NCI-H187 (cell line): ENCODE results near the gene MRO.
"Not testable (repeated sequence)": the region's sequence is repeated elsewhere in the genome, so short reads cannot be mapped to it uniquely, and the experiment has no call there.

Source experiments
- DNase-seq, 2 experiments: peaks; one replicate each; lab custom pipeline; 2025; lab: John Stamatoyannopoulos, UW

Gene MRO

DNA sequence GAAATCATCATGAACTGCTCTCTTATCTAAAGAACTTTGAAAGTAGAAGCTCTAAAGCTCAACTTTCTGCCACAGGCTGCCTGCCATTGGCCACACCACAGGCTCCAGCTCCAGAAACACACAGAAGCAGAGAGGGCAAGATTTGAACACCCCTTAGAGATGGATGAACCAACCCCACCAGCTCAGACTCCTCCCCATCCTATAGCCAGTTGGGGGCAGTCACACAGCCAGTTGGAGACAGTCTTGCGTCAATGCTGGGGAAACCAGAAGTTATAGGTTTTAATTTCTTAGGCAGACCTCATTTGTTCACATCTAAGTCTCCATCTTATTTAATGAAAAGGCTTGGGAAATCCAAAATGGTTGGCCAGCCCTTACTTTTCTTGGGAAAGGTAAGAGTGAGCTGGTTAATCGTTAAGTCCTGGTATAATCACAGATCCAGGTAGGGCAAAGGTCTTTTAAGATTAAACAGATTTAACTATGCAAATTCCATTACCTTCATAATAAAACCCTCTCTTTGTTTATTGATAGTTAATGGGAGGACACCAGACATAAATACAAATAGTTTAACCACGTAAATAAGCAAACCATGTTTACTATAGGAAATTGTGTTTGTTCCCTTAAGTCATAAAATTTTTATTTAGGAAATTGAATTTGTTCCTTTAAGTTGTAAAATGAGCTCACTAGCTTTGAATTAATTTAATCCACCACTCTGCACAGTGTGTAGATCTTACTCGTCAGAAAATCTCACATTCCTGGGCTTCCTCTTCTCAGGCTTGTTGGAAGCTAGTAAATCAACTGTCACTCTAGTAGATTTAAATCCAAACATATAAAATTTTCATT lies 28.0 kb downstream of the MRO start:
- DNase-seq, result no peak

DNA sequence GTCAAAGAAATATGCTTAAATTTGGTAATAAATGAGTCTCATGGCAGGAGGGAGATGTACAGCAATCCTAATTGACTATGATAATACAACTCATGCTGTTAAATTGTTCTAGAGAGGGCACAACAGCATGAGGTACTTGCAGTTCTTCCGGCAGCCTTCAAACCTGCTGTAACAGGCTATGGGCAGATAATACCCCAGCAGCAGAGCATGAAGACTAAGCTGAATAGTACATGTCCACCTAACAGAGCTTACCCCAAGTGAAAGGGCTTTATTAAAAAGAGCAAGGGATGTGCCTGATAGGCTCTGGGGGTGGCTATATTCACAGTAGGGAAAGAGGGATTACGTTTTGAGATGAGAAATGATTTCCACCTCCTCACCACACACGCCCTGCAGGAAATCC lies 28.9 kb downstream of the MRO start:
- no peak for DNase-seq

DNA sequence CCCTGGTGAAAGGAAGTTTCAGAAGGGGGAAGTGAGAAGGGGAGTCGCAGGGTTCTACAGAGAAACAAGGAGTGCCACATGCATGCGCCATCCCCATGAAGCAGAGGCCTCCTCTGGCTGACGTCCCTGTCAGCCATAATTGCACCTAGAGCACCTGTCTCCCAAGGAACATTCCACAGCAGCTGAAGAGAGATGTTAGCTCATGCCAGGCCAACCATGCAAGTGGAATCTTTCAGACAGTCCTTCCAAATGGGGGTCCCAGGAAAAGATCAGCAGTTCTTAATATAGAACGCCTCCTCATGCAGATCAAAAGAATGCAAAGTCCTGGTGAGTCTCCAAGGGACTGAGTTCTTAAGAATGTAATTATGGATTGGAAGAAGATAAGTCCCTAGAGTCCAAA lies 29.6 kb downstream of the MRO start:
- DNase-seq, result no peak

DNA sequence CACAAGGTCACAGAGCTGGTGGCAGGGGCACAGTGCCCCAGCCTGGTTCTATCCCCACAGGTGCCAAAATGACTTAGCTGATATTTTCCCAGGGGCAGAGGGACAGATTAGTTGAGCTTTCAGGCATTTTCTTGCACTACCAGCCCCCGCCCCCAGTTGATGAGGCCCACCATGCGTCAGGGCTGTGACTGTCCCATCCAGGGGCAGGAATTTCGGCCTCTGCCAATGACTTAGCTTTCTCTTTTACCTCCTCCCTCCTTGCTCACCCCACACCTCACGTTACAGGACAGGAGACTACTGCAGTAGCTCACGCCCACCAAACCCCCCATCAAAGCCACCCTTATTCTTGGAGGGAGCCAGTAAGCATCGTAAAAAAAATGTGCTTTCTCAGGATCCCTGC lies 31.5 kb downstream of the MRO start:
- DNase-seq, result no peak

DNA sequence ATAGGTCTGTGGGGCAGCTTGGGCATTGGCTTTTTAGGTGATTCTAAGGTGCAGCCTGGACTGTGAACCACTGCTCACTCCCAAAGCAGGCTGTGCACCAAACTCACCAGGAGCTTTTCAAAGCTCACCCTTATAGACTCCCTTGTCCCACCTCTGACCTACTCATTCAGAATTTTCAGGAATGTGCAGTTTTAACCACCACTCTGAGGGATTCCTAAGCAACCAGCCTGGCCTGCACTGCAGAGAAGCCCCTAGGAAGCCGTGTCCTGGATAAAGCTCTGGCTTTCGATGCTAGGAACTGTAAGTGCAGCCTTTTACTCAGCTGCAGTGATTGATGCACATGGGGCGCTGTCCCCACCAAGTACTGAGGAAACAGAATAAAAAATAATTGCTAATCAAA lies 33.0 kb downstream of the MRO start:
- no peak for DNase-seq

DNA sequence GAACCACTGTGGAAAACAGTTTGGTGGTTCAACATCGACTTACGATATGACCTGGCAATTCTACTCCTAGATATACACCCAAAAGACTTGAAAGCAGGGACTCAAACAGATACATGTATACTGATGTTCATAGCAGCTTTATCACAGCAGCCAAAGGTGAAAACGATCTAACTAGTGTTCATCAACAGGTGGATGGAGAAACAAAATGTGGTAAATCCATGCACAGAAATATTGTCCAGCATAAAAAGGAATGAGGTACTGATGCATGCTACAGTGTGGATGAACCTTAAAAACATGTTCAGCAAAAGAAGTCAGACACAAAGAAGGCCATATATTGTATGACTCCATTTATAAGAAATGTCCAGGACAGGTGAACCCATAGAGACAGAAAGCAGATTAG lies 36.3 kb downstream of the MRO start:
- DNase-seq, result no peak

DNA sequence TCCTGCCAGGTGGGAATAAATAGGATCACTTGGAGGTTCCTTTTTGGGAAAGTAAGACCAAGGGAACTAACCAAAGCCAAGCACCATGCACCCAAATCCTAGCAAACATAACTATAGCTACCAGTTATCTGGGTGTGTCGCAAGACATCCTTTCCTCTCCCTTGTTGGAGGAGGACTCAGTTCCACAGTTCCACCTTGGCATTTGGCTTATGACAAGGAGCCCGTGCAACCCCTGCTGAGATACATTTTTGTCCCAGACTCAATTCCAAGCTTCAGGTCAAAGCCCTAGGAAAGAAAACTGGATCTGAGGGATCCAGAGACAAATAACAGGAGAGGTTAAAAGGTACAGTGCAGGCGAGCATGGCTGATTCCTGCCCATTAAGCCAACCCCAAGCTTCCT lies 40.8 kb downstream of the MRO start:
- not testable (repeated sequence) for DNase-seq

DNA sequence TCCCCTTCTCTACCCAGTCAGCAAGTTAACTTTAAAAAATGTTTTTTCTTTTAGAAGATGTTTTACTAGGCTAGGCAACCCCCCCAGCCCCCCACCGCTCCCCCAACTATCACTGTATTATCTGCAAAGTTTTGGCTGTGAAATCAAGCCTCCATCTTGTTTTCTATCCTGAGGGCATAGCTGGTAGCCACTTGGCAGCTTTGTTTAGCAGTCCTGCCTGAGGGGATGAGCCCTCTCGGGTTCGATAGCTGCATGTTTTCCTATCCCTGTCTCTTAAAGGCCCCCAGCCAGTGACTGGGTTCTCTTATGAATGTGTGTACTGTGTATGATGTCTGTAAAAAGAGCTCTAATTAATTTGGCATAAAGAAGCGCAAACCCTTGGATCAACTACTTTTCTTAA lies 43.4 kb downstream of the MRO start:
- no peak for DNase-seq

DNA sequence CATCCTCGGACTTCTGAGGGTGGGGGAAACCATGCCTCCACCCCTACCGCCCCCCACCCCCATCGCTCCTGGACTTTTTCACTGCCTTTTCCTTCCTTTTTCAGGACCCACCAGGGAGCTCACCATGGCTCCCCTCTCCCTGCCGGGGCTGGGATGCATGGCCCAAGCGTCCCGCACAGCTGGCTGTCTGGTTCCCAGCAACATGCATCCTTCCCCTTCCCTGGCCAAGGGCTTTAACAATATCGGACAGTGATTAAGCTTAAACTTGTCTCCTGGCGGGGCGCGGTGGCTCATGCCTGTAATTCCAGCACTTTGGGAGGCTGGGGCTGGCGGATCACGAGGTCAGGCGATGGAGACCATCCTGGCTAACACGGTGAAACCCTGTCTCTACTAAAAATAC lies 44.1 kb downstream of the MRO start:
- DNase-seq, result no peak

DNA sequence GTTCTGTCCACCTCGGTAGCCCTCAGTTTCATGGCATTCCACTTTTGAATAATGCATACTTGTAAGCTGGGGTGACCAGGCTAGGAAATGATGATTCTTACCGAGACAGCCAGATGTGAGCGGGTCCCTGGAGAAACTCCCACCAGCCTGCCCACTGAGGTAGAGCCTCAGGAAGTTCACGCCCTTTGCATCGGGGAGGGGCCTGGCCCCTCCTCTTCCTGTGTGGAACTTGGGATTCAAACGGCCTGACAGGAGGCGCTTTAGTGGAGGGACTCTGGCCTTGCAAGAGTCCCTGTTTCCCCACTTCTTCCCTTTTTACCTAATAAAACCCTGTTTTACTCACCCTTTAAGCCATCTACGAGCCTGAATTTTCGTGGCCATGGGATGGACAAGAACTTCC lies 44.6 kb downstream of the MRO start:
- DNase-seq, result no peak

DNA sequence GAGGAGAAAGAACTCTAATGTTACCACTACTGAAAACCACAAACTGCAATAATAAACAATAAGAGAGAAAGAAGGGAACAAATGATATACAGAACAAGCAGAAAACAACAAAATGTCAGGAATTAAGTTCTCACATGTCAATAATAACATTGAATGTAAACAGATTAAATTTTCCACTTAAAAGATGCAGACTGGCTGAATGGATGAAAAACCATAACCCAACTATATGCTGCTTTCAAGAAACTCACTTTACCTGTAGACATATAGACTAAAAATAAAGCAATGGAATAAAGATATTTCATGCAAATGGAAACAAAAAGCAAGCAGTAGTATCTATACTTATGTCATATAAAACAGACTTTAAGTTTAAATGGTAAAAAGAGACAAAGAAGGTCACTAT lies 50.4 kb downstream of the MRO start:
- DNase-seq, result no peak

DNA sequence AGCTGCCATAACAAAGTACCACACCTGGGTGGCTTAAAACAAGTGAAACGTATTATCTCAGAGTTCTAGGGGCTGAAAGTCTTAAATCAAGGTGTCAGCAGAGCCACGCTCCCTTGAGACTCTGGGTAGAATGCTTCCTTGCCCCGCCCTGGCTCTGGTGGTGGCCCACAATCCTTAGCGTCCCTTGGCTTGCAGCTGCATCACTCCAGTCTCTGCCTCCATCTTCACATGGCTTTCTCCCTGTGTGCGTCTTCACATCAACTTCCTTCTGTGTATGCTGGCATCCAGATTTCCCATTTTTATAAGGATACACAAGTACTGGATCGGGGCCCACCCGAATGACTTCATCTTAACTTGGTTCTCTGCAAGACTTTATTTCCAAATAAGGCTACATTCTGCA lies 62.5 kb downstream of the MRO start:
- no peak for DNase-seq

DNA sequence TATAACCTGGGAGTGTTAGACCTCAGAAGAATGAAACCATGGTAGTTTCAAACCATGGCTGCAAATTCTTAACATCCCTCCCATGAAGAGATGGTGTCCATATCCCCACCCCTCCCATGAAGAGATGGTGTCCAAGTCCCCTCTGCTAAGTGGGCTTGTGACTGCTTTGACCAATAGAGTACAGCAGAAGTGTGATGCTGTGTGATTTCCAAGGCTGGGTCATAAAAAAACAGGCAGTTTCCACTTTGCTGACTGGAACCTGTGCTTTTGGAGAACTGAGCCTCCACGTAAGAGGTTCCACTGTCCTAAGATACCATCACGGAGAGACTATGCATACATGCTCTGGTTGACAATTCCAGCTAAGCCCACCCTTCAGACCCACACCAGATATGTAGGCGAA lies 65.5 kb downstream of the MRO start:
- DNase-seq, result no peak

DNA sequence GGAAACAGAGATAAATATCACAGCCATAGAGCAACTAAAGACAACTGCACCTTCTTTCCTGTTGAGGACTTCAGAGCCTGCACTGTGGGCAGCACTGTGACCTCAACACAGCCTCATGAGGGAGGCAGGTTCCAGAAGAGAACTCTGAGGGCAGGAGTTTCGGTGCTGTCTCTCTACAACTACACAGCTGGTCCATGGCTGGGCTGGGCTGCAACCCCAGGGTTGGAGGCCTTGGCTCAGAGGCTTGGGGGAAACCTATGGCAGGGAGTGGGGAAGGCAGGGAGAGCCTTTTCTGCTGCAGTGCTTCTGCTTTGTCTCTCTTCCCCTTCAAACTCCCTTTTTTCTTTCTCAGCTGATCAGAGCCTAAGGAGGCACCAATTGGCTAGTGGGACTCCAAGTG lies 66.5 kb downstream of the MRO start:
- DNase-seq, result no peak

DNA sequence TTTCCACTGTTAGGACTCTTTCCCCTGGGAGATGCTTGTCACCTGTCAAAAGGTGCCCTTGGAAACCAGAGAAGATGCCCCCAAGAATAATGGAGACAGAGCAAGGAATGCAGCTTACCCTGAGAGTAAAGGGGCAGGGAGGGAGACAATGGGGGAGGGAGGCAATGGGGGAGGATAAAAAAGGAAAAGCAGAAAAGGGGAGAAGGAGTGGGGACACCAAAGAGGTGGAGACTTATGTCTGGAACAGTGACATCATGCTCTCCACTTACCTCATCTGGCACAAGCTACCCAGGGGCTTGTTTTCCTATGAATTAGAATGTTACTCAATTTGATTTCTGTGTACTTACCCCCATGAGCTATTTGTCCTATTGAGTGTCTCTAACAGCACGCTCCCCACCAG lies 67.9 kb downstream of the MRO start:
- no peak for DNase-seq

DNA sequence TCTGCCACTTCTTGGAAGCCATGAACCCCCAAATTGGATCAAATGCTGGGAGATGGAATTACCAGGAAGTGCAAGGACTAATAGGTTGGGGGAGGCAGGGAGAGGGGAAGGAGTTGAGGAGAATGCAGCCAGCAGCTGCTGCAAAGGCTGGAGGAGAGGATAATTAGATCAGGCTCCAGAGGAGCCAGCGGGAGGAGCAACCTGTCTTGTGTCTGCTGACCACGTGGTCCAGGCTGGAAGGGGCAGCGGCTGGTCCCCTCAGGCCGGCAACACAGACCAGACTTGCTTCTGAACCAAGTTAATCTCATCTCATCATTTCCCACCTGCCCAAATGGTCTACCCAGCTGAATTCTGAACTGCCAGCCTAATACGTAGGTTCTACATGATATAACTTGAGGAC lies 68.3 kb downstream of the MRO start:
- no peak for DNase-seq

DNA sequence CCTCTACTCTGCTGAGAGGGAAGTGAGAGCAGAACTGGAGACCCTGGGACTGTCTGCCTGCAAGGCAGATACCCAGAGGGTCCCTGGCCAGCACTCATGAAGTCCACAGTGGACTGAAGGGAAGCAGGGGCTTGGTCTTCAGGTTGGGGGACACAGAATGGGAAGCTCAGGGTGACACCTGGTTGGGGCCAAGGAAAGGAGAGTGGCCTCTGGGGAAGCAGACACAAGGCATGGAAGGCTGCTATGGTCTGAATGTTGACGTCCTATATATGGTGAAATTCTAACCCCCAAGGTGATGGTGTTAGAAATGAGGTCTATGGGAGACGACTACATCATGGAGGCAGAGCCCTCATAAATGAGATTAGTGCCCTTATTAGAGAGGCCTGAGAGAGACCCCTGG lies 69.3 kb downstream of the MRO start:
- no peak for DNase-seq

DNA sequence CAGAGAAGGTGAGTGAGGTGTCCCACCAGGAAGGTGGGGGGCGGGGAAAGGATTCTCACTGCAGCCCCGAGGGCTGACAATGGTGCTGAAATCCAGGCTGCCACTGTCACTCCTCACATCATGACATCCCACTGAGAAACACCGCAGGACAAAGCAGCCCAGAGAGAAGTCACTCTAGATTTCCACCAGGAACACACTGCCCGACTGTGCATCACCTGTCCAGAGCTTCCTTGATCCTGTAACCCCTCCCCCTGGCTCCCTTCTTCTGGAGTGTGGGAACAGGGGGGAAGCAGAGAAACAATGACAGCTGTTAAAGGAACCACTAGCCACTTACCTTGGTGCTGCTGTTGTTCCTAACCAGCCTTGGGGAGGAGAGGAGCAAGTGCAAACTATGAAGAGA lies 69.9 kb downstream of the MRO start:
- no peak for DNase-seq

DNA sequence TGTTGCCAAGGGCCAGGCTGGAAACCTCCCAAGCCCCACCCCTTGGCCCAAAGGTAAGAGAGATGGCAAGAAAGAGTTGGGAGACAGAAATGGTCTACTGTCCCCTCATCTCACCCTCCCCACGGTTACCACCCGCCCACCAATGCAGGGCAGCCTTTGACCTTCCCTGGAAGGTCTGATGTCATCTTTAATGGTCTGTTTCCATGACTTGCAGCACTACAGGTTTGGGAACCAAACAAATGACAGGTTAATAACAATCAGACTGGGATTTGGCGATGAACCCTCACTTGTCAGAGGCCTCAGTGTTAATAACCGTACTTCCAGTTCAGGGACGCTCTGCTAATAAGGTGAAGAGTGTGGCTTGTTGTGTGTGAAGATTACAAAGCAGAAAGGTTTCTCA lies 70.4 kb downstream of the MRO start:
- no peak for DNase-seq

DNA sequence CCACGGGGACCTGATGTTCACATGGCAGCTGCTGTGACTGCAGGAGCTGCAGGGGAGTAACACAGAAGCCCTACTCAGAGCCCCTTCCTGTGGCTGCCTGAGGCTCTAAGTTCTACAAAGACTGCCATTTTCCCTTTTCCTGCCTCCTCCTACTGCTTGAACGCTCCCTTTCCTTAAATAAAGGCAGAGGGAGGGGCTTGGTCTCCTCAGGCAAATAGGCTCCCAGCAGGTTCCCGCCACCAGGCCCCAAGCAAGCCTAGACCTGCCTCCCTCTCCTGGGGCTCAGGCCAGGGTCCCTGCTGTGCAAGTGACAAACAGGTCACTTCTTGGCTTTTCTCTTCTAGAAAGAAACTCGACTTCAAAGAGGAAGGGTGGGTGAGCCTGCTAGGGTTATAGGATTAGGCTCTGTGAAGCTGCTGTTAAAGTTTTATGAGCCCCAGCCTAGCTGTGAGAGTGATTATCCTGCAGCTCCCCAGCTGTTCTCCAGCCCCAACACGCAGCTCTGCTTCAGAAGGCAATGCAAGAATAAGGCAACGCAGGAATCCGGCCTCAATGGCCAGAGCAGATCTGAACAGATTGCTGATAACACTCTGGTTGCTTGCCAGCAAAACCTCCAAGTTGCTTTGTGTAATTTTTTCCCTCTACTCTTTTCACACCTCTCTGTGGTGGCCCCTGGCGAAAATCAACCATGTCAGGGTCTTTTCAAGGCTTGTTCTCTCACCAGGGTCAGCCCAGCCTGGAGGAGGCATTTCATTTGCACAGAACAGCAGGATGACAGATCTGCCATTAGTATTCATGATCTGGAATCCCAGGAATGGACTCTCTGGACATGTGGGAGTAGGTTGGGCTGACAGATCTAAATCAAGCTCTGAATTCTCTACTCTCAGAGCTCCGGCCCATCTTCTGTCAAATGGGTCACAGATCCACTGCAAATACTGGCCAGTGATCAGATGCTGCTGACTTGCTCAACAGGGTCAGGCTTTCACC lies 71.3 kb downstream of the MRO start:
- DNase-seq, result peak in 1 of 2 experiments; percentile 6

DNA sequence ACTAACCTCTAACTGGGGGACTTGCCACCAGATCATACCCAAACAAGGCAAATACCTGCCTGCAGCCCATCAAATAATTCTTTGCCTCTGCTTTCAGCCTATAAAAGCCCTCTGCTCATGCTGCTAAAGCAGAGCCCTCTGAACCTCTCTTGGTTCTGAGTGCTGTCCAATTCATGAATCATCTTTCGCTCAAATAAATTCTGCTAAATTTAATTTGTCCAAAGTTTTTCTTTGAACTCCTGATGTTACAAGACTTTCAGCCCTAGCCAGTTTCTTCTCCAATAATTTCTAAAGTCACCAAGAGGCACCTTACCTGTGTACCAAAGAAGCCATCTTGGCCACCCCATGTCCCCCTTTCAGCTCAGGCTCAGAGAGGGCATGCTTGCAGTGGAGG lies 72.0 kb downstream of the MRO start:
- DNase-seq, result no peak

DNA sequence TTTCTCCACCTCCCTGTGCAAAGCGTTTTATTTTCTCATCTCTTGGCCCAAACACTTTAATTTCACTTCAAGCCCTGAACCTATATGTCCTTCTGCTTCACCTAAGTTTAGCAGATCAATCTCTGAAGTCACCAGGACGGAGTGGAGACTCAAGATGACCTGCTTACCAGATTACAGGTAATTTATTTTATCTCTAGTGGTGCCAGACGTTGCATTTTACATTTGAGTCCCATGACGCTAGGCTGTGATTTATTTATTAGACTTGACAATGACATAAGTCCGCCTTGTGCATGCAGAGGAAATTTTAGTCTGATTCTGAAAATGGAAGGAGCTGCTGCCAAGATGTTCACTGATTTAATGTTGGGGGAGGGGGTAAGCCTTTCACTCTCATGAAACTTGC lies 73.9 kb downstream of the MRO start:
- DNase-seq, result no peak
